SW480 (cell line): ENCODE results near the gene VEGFB.
"Not testable (repeated sequence)": the region's sequence is repeated elsewhere in the genome, so short reads cannot be mapped to it uniquely, and the experiment has no call there.

ENCODE experiments used
- DNase-seq: peaks from one replicate; pipeline ENCODE4 v3.0.0-alpha.2; 2016; ENCODE audit warnings: low spot score

Gene VEGFB

DNA sequence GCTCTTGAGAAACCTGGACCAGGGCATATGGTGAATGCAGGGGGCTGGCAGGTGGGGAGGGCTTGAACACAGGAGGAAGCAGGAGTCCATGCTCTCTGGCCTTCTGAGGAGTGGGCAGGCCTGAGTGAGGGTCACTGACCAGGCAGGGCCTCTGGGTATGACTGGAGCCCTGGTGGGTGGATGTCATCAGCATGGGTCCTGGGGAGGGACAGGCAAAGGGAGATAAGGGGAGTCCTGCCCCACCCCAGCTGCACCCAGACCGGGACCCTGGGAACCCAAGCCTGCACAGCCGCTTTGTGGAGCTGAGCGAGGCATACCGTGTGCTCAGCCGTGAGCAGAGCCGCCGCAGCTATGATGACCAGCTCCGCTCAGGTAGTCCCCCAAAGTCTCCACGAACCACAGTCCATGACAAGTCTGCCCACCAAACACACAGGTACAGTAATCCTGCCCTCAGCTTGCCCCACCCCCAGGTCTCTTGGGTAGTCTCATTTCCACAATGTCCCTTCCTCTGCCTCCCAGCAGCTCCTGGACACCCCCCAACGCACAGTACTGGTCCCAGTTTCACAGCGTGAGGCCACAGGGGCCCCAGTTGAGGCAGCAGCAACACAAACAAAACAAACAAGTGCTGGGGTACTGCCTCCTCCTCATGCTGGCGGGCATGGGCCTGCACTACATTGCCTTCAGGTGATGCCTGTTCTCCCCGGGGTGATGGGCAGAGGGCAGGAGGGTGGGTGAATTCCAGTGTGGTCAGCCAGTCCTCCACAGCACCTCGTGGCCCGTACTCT, 2.0 kb upstream of the VEGFB start:
- DNase-seq, result no peak

DNA sequence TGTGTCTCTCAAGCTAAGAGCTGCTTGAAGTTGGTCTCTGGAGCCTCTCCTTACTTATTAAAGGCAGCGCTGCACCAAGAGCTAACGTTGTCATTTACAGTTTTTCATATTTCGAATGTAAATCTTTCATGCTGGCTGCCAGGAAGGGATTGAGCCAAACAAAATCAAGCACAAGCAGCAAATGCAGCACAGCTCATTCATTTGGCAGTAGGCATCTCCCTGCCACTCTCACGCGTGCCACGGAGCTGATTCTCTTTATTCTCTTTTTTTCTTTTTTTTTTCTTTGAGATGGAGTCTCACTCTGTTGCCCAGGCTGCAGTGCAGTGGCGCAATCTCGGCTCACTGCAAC, 1.4 kb upstream of the VEGFB start:
- no peak for DNase-seq

DNA sequence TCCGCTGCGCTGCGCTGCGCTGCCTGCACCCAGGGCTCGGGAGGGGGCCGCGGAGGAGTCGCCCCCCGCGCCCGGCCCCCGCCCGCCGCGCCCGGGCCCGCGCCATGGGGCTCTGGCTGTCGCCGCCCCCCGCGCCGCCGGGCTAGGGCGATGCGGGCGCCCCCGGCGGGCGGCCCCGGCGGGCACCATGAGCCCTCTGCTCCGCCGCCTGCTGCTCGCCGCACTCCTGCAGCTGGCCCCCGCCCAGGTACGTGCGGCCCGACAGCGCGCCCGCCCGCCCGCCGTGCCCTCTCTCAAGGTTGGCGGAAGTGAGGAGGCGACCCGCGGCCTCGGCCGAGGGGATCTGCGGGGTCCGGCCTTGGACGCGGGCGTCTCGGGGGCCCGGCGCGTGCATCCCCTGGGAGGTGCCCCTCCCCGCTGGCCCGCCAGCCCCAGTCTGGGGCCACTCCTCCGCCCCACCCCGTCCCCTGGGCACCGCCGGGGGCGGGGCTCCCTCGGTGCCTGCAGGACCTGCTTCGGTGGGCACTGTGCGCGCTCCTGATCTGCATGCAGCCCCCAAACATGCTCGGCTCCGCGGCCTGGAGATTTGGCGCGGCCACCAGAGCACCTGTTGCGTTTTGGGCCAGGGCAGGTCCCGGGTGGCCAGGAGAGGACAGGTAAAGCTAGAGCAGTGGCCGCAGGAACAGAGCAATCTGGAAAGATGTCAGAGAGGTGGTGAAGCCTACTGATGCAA, 429 bp downstream of the VEGFB start:
- peak; percentile 65 for DNase-seq

DNA sequence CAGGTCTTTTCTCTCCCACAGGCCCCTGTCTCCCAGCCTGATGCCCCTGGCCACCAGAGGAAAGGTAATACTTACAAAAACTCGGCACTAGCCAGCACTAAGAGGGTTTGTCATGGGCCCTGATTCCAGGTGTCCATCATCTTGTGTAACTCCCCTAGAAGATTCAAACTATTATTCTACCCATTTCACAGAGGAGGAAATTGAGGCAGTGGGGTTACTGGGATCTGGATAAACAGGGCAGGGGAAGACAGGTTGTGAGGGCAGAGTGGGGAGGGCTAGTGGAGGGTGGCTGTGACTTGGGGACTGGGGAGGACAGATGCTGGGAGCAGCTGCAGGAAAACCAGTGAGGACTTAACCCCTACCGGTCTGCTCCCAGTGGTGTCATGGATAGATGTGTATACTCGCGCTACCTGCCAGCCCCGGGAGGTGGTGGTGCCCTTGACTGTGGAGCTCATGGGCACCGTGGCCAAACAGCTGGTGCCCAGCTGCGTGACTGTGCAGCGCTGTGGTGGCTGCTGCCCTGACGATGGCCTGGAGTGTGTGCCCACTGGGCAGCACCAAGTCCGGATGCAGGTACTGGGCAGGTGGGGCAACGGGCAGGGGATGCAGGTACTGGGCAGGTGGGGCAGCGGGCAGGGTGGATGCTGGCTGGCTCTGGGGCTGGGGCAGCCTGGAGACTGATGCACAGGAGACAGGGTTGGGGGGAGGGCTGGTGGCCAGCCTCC, 1.2 kb downstream of the VEGFB start:
- DNase-seq, result no peak

DNA sequence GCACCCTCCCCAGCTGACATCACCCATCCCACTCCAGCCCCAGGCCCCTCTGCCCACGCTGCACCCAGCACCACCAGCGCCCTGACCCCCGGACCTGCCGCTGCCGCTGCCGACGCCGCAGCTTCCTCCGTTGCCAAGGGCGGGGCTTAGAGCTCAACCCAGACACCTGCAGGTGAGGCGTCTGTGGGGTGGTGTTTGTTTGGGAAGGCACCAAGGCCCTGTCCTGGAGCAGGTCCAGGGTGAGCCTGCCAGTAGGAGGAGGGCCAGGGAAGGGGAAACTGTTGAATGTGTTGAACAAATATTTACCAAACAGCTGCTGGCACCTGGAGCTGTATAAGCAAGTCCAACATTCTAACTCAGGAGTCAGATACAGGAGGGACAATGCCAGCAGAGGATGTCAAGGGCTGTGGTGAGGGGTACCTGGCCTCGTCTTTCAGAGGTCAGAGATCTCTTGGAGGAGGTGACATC, 3.1 kb downstream of the VEGFB start:
- peak; percentile 28 for DNase-seq

DNA sequence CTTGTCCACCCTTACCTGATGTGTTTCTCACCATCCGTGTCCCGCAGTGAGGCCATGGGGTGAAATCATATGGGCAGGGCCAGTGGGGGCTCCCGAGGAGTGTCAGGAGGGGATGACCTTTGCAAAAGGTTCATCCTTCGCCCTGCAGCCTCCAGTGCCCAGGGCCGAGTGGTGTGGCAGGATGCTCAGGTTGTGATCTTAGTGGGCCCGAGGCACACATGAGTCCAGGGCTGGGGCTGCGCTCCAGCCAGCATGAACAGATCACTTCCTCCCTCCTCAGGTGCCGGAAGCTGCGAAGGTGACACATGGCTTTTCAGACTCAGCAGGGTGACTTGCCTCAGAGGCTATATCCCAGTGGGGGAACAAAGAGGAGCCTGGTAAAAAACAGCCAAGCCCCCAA, 3.7 kb downstream of the VEGFB start:
- no peak for DNase-seq

DNA sequence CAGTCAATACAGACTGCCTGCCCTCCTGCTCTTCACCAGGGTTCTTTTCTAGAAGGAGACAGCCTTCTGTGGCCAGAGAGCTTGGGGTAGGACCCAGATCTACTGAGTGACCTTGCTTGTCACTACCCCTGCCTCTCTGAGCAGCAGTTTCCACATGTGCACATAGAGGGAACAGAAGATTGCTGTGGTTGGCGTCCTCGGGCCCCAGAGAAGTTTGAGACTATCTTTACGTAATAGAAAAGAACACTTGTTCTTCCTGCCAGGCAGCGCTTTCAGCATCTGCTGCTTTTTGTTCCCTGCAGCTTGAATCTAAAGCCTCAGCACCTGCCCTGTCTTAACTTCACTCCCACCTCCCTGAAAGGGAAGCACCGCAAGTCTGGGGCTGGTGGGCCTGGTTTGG, 4.6 kb downstream of the VEGFB start:
- no peak for DNase-seq

DNA sequence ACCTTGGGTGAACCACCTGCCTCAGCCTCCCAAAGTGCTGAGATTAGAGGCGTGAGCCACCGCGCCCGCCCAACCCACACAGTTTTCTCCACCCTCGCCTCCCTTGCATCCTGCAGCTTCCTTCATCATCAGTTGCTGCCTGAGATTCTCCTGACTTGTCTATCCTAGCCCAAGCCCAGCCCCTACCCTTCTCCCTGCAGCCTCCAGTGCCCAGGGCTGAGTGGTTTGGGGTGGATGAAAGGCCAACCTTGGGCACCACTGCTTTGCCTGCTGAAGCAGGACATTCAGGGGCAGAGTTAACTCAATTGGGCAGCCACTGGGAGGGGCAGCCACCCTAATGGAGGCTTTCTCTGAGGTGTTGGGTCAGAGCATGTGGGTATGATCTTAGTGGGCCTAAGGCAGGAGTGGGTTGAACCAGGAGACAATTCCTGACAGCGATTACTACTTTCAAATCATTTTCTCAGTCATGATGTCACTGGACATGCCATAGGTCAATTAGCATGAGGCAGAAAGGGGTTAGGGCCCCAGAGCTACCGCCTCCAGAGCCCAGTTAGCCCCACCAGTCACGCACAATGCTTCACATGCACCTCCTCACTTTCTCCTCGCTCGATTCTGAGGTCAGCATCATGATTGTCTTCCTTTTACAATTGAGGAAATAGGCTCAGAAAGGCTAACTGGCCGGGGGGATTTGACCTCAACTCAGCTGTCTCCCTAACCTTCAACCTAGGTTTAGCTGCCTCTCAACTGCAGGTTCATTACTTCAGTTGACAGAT, 5.5 kb downstream of the VEGFB start:
- DNase-seq, result peak; percentile 55

DNA sequence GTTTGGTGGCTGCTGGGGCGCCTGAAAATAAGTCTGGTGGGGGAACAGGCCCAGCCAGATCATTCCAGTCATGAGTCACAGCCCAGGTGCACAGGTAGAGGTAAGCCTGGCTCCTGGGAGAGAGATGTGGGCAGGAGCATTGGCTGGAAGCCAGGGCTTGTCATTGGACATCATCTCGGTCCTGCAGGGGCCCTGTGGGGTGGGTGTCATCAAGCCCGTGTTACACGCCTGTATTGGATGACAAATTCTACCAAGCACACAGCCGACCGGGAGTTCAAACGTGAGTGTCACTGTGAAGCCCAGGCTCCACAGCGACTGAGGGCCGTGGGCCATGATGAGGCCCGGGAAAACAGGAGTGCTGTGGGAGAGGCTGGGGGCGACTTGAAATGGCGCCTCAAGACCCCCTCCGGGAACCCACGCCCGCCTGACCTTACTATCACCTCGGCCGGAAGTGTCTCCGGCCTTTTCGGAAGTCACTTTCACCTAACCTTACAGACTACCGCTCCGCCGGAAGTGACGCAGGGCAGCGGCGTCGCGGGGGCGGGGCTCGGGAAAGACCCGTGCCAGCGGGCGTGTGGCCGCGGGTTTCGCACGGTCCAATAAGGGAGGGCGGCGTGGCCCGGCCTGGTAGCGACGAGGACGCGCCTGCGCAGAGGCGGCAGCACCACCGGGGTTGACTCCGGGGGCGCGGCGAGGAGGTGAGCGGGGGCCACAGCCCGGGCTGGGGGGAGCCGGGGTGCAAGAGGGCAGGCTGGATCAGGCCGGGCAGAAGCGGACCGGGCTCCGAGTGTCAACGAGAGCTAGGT, 6.3 kb downstream of the VEGFB start, which contains the start of gene FKBP2:
Gene FKBP2 (plus strand): TSS at position 661 of the 806 bp plus-strand sequence. CDS start 1,293 bp downstream, outside the sequence.
- peak; percentile 95 for DNase-seq

DNA sequence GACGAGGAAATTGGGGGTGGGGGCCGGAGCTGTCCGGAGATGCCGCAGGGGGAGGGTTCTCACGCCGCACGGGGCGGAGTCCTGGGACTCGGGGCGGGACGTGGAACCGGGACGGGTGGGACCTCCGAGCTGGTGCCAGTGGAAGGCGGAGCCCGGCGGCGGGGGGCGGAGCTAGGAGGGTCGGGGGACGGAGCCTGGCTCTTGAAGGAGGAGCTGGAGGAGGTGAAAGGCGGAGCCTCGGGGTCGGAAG, 6.8 kb downstream of the VEGFB start:
- DNase-seq, result peak; percentile 98

DNA sequence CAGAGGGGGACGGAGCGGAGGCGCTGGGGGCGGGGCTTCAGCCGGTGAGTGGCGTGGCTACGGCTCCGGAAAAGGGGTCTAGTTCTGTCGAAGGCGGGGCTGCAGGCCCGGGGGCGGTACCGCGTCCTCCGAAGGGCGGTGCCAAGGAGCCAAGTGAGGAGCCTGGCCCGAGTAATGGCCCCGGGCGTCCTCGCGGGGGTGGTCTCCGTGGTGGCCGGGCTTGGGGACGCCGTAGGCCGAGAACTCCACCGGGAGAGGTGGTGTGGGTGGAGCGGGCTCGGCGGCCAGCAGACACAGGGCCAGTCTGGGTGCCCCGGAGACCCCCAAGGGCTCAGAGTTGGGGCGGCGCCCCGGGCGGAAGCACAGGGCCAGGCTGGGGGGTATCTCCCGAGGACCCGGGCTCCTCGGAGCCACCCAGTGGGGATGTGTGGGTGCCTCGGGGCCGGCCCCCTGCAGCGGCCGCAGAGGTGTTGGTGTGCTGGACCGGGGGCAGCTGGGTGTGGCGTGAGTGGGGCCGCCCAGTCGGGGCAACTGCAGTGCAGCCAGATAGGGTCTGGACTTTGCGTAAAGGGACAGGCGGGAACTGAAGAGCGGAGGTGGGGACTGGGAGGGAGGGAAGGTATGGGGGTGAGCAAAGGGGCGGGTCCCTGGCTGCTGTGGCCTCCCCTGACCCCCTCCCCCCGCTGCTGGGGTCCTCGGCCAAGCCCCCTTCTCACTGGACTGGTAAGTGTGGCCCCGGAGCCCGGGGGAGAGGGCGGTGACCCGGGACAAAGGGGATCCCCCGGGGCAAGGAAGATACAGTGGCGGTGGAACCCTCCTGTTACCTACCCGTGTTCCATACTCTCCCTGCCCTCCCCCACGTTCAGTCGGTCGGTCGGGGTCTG, 7.3 kb downstream of the VEGFB start:
- DNase-seq, result peak; percentile 72

DNA sequence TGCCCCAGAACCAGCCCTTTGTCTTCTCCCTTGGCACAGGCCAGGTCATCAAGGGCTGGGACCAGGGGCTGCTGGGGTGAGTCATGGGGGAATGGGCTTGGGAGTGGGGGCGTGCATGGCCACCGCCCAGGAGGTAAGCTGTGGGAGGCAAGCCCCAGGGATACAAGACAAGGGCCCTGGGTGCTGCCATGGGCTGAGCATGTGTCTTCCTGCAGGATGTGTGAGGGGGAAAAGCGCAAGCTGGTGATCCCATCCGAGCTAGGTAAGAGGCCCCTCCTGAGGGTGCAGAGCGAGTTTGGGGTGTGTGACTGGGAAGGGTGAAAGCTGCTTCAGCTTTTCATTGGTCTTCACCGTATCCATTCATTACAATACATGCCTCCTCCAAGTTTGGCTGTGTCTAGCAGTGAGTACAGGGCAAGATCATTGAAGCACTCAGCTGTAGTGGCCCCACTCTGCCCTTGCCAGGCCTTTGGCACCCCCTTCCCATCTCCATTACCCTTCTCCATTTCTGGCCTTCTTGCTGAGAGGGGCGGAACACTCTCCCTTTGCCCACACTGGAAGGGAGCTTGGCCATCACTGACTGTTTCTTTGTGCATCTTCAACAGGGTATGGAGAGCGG, 9.0 kb downstream of the VEGFB start:
- DNase-seq, result no peak

DNA sequence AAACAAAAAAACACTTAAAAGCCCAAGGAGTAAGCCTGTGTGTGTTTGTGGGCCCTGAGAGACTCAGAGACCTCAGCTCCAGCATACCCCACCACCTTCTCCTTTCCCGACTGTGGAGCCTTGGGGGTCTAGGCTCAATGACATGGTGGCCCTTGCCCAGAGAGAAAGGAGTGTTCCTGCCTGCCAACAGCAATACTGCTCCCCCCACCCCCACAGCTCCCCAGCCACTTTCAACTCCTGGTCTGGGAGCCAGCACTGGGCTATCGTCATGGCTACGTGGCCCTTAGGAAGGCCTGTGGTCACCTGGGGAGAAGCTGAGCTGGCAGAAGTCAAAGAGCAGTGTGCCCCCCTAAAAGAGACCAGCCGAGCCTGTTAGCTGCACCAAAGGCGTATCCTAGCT, 9.7 kb downstream of the VEGFB start:
- no peak for DNase-seq

DNA sequence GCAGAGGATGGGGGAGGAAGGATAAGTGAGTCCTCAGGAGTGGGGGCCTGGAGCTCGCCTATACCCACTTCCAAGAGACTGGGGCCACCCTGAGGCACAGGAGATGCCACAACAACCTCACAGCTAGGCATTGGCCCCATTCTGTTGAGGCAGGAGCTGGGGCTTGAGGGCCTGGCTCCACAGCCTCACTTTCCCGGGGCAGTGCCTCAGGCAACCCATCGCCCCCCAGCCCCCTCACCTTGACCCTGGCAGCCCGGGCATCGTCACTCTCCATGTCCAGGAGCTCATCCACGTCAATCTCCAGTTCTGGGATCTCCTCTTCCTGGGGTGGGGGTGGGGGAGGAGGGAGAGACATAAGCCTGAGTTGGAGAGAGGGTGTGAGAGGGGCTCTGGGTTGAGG, 10.6 kb downstream of the VEGFB start:
- no peak for DNase-seq

DNA sequence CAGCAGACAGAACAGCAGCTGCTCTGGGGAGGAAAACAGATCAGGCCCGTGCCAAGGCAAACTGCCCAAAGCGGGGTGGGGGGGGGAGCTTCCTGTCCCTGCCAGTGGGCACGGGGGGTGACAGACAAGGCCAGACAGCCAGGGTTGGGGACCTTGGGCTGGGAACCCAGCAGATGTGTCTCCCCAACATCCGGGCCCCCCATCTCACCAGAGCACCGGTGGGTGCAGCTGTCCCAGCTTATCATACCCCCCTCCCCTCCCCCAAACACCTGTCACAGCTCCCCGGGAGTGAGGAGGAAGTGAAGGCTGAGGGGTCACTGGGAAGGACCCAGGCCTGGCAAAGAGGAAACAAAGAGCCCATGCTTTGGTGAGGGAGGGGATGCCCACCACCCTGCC, 11.0 kb downstream of the VEGFB start:
- no peak for DNase-seq

DNA sequence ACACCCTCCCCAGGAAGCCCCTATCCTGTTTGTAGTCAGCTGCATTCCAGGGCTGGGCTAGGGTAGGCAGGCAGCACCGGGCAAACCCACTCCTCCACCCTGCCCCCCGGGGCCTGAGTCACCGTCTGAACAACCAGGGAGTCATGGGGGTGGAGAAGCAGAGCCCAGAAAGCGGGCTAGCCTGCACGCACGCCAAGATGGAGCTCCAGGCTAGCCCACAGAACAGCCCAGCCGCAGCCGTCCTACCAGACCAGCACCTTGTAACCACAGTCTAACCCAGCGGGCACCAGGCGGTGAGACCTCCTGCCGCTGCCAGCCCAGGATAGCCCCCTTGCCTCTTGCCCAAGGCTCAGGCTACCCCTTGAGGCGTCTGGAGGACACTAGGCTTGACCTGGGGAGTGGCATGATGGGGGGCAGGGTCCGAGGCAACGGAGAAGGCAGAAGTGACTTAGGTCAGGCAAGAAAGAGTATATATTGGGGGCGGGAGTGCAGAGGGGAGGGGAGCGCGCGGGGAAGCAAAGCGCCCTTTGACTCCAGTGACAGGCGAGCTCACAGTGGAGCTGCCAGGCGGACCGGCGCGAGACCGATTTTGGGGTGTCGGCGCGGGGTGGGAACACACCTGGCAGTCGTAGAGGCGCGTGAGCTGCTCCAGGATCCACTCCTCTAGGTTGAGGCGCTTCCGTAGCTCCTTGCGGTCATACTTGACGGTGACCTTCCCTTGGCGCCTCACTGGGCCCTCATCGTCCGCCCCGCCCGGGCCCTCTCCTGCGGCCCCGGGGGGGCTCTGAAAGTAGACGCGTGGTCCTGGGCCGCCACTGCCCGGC, 11.6 kb downstream of the VEGFB start:
- DNase-seq, result peak; percentile 89

DNA sequence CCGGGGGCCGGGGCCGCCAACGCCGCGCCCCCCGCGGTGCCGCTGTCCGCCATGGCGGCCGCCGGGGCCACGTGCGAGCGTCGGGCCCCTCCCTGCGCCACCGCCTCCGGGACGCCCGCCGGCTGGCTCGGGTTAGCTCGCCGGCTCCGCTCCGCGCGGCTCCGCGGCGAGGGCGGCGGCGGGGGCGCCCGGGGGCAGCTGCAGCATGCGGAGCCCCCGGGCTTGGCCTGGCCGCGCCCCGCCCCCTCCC, 12.2 kb downstream of the VEGFB start:
- DNase-seq, result not testable (repeated sequence)

DNA sequence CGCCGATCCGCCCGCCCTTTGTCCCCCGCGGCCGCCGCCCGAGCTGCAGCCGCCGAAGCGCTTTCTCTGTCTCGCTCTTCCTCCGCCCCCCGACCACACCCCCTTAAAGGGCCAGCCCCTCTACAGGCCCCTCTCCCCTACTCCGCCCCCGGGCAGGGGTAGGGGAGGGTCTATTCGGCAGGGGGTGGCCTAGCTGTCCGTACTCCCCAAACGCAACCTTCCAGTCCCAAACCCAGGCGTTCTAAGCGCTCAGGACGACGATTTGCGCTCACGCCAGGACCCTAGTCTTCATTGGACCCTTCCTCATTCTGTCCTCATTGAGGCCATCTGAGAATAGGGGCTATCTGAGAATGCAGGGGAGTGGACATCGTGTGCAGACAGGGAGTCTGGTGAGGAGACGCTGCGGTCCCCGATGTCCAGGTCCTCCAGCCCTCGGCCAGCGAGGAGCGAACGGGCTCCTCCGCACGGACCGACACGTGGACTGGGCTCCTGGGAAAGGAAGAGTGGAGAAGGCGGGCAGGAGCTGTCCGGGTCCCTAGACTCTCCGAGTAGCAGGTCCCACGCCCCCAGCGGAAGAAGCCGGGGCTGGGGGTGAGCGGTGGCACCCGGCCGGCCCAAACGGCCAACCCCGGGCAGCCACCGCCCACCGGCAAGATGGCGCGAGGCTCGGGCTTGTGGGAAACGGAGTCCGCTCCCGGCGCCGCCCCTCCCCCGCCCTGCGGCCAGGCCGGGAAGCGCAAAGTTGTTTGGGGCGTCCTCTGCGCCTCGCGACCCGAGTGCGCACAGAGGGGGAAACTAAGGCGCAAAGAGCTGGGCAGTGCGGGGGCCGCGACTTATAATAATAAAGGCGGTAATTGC, 12.7 kb downstream of the VEGFB start, which contains the start of gene PPP1R14B:
Gene PPP1R14B (minus strand): TSS at position 73 of the 858 bp plus-strand sequence. CDS start 270 bp downstream, outside the sequence.
- DNase-seq, result peak; percentile 91
